Measurements from ENCODE around the gene CHRNA3.
A peak's percentile ranks its signal among the peaks of the same experiment; 100 is the strongest.
"Not testable (repeated sequence)": the region's sequence is repeated elsewhere in the genome, so short reads cannot be mapped to it uniquely, and the experiment has no call there.

CHRNA3 gene

GRCh38 chr15:78565951-78566774 lies 54.6 kb downstream of the CHRNA3 start:
- DNase-seq = no peak
- intact Hi-C loops (cut with DNase I) = no loop called here

GRCh38 chr15:78565097-78565950 lies 55.5 kb downstream of the CHRNA3 start, which contains the start of gene CHRNA5:
Gene CHRNA5 (plus strand): TSS chr15:78565520. CDS start chr15:78565720, 200 bp downstream.
- peak in 8 of 10 donors; percentile 11 to 92 (median 52) for DNase-seq
- intact Hi-C loops (cut with DNase I) = no loop called here

- DNase-seq = no peak
- intact Hi-C loops (cut with DNase I) = no loop called here
These were observed 56.1 kb downstream of the CHRNA3 start for GRCh38 chr15:78564743-78565096.

GRCh38 chr15:78563092-78563491 lies 57.7 kb downstream of the CHRNA3 start:
- DNase-seq = no peak
- intact Hi-C loops (cut with DNase I) = no loop called here

GRCh38 chr15:78561490-78561889 lies 59.3 kb downstream of the CHRNA3 start:
- intact Hi-C loops (cut with DNase I) = no loop called here
- no peak for DNase-seq

GRCh38 chr15:78560201-78560600 lies 60.6 kb downstream of the CHRNA3 start:
- DNase-seq; intact Hi-C loops (cut with DNase I): not testable (repeated sequence)

GRCh38 chr15:78552597-78552996 lies 68.2 kb downstream of the CHRNA3 start:
- intact Hi-C loops (cut with DNase I) = no loop called here
- DNase-seq = no peak

- intact Hi-C loops (cut with DNase I) = no loop called here
- DNase-seq = no peak
These were observed 68.9 kb downstream of the CHRNA3 start for GRCh38 chr15:78551902-78552301.

GRCh38 chr15:78550815-78551214 lies 70.0 kb downstream of the CHRNA3 start:
- intact Hi-C loops (cut with DNase I) = no loop called here
- no peak for DNase-seq

- DNase-seq = no peak
- intact Hi-C loops (cut with DNase I) = no loop called here
These were observed 70.6 kb downstream of the CHRNA3 start for GRCh38 chr15:78550194-78550593.
